ENCODE results near the gene COG5. TPM values are rescaled to one million over a fixed set of nuclear protein-coding genes. Genes with fewer than 3 reads are reported as not detected.

Gene COG5
- total RNA-seq, 1 donor from 2014 or later: 36.3 TPM

DNA sequence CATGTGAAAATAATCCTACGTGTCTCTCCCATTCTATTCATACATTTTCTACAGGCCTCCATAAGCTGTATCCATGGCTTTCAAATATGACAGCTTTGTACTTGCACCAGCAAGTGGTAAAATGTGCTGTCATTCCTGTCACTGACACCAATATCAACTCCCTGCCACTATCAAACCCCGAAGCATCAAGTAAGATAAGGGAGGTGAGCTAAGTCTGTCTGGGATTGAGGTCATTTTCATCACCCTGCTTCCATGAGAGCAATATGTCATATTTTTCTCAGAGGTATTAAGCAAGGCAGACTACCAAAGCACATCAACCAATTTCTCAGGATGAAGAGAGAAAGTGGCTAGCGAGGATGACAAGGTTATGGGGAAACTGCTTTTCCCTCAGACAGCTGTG is 82.8 kb downstream of the COG5 start:
- H3K36me3 ChIP-seq (ENCODE audit: control insufficient read depth, insufficient read depth, low read length): no peaks in the 10 kb centered on the region
- no peaks in the 10 kb centered on the region for H3K27me3 ChIP-seq (ENCODE audit: control insufficient read depth, insufficient read depth, low read length)
- H3K4me3 ChIP-seq (ENCODE audit: low read depth, low read length): no peak overlapping the region
- FAIRE-seq (no peak), DNase-seq (ENCODE audit: low read depth) (no peak)
- TF ChIP-seq, protein P1, sequence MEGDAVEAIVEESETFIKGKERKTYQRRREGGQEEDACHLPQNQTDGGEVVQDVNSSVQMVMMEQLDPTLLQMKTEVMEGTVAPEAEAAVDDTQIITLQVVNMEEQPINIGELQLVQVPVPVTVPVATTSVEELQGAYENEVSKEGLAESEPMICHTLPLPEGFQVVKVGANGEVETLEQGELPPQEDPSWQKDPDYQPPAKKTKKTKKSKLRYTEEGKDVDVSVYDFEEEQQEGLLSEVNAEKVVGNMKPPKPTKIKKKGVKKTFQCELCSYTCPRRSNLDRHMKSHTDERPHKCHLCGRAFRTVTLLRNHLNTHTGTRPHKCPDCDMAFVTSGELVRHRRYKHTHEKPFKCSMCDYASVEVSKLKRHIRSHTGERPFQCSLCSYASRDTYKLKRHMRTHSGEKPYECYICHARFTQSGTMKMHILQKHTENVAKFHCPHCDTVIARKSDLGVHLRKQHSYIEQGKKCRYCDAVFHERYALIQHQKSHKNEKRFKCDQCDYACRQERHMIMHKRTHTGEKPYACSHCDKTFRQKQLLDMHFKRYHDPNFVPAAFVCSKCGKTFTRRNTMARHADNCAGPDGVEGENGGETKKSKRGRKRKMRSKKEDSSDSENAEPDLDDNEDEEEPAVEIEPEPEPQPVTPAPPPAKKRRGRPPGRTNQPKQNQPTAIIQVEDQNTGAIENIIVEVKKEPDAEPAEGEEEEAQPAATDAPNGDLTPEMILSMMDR (IDR thresholded peaks at IDR 0.05; ENCODE audit: insufficient read depth, low read length, severe bottlenecking): no peak

DNA sequence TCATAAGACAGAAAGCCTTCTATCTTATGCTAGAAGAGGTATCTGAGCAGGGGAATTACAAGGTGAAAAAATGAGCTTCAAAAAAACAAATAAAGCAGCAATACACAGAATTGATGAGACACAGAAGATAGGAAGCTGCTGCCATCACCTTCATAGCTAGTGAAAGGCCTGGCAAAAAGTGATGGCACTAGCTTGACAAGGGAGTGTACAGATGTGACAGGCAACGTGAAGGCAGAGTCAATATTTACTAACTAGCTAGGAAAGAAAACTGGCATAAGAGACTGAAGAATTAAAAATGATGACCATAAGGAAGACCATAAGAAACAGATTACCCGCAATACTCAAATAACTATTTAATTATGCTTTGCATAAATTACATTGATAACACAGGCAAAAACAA is 84.4 kb downstream of the COG5 start:
- FAIRE-seq (no peak), DNase-seq (ENCODE audit: low read depth) (no peak)
- H3K36me3 ChIP-seq (ENCODE audit: control insufficient read depth, insufficient read depth, low read length): no peaks in the 10 kb centered on the region
- no peak overlapping the region for H3K4me3 ChIP-seq (ENCODE audit: low read depth, low read length)
- no peaks in the 10 kb centered on the region for H3K27me3 ChIP-seq (ENCODE audit: control insufficient read depth, insufficient read depth, low read length)
- TF ChIP-seq, protein P1 (IDR thresholded peaks at IDR 0.05; ENCODE audit: insufficient read depth, low read length, severe bottlenecking): no peak

DNA sequence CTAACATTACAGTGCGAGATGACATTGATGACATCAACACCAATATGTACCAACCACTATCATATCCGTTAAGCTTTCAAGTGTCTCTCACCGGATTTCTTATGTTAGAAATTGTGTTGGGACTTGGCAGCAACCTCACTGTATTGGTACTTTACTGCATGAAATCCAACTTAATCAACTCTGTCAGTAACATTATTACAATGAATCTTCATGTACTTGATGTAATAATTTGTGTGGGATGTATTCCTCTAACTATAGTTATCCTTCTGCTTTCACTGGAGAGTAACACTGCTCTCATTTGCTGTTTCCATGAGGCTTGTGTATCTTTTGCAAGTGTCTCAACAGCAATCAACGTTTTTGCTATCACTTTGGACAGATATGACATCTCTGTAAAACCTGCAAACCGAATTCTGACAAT is 89.6 kb downstream of the COG5 start:
- Histone ChIP-seq H3K27me3 (ENCODE audit: control insufficient read depth, insufficient read depth, low read length) (no peaks in the 10 kb centered on the region), H3K4me3 (ENCODE audit: low read depth, low read length) (no peak overlapping the region), H3K36me3 (ENCODE audit: control insufficient read depth, insufficient read depth, low read length) (no peaks in the 10 kb centered on the region)
- TF ChIP-seq, protein P1 (IDR thresholded peaks at IDR 0.05; ENCODE audit: insufficient read depth, low read length, severe bottlenecking): no peak
- FAIRE-seq (no peak), DNase-seq (ENCODE audit: low read depth) (no peak)

DNA sequence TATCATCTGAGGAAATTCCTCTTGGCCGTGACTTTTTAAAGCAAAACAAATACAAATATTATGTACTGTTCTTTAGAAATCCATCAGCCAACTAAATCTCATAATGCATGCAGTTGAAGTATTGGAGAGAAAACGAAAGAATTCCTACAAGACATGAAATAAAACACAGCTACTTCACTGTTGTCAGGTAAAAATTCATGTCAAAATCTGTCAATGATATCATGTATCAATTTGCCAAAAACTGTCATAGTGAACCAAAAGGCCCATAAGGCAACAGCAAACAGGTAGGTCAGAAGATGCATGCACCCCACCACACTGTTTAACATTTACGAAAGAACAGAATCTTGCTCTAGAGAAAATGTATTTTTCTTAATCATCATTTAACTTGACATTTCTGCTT is 91.6 kb downstream of the COG5 start:
- H3K27me3 ChIP-seq (ENCODE audit: control insufficient read depth, insufficient read depth, low read length): no peaks in the 10 kb centered on the region
- TF ChIP-seq, protein P1 (IDR thresholded peaks at IDR 0.05; ENCODE audit: insufficient read depth, low read length, severe bottlenecking): no peak
- no peak overlapping the region for H3K4me3 ChIP-seq (ENCODE audit: low read depth, low read length)
- FAIRE-seq: no peak
- H3K36me3 ChIP-seq (ENCODE audit: control insufficient read depth, insufficient read depth, low read length): no peaks in the 10 kb centered on the region
- no peak for DNase-seq (ENCODE audit: low read depth)

DNA sequence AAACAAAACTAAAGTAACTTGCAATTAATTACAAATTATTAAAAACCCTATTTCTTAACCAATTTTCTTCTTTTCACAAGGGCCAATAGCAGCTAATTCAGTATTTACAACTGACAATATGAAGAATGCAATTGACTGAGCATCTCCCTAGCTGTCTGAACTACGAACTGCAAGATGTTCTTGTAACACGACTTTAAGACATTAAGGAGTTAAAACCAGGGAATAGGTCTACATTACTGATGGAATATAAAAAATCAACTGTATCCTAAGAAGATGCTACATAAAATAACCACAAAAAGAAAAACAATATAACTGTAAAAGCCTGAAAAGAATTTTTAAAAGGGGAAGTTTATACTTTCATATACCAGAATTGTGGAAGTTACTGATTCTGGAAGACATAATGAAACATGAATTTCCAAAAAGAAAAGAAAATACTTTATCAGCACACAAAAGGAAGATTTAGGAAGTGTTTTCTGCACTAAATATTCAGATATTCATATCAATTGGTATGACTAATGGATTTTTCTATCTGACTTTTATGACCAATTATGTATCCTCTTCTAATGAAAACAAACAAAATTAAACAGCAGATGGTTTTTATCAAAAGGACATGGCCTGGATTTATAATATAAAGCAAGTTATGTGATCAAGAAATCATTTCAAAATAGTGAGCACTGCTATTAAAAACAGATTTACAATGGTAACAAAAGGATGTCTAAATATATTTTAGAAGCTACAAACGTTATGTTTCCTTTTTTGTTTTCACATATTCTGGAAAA is 92.2 kb downstream of the COG5 start:
- Histone ChIP-seq H3K4me3 (ENCODE audit: low read depth, low read length) (no peak overlapping the region), H3K36me3 (ENCODE audit: control insufficient read depth, insufficient read depth, low read length) (no peaks in the 10 kb centered on the region), H3K27me3 (ENCODE audit: control insufficient read depth, insufficient read depth, low read length) (no peaks in the 10 kb centered on the region)
- TF ChIP-seq, protein P1 (IDR thresholded peaks at IDR 0.05; ENCODE audit: insufficient read depth, low read length, severe bottlenecking): no peak
- FAIRE-seq (no peak), DNase-seq (ENCODE audit: low read depth) (no peak)

DNA sequence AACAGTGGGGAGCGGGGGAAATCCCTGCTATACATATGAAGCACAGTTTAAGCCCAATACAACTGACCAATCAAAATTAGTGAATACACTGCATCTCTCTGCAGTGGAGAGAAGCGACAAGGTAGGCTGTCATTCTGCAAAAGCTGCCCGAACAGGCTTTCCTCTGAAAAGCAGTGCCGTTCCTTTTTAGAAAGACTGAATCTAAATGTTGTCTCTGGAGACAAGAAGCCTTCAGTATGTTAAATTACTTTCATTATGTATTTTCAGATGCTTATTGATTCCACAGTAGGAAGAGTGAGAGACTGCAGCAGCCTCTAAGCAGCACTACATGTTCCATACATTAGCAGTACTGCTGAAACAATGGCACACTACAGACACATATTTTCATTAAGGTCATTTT is 93.8 kb downstream of the COG5 start, which contains the start of gene GPR22:
Gene GPR22 (plus strand): TSS at position 129 of the 400 bp plus-strand sequence. CDS start 4,004 bp downstream, outside the sequence.
- Histone ChIP-seq H3K4me3 (ENCODE audit: low read depth, low read length) (no peak within 1 kb of the TSS), H3K36me3 (ENCODE audit: control insufficient read depth, insufficient read depth, low read length) (no peaks in the 10 kb centered on the region), H3K27me3 (ENCODE audit: control insufficient read depth, insufficient read depth, low read length) (no peaks in the 10 kb centered on the region)
- DNase-seq (ENCODE audit: low read depth) (no peak), FAIRE-seq (no peak)
- TF ChIP-seq, protein P1 (IDR thresholded peaks at IDR 0.05; ENCODE audit: insufficient read depth, low read length, severe bottlenecking): no peak

Measured in bronchial epithelial cell (primary cell).